ENCODE results near the gene FBXO41.

DNA sequence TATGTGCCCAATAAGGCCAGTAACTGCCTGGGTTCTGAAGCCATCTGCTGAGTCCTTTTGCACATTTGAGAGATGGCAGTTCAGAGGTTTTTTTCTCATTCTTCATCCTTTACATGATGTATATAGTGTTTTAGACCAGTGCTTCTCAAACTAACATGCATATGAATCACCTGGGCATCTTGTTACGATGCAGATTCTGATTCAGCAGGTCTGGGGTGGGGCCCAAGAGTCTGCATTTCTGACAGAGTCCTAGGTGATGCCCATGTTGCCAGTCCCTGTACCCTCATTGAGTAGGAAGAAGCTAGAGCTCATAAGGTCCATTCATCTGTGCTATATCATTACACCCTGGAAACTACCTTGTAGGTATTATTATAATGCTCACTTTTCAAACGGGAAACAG lies 66.5 kb downstream of the FBXO41 start:
- TF ChIP-seq POLR2A (IDR thresholded peaks at IDR 0.05): no peak
- TF ChIP-seq, protein P1, sequence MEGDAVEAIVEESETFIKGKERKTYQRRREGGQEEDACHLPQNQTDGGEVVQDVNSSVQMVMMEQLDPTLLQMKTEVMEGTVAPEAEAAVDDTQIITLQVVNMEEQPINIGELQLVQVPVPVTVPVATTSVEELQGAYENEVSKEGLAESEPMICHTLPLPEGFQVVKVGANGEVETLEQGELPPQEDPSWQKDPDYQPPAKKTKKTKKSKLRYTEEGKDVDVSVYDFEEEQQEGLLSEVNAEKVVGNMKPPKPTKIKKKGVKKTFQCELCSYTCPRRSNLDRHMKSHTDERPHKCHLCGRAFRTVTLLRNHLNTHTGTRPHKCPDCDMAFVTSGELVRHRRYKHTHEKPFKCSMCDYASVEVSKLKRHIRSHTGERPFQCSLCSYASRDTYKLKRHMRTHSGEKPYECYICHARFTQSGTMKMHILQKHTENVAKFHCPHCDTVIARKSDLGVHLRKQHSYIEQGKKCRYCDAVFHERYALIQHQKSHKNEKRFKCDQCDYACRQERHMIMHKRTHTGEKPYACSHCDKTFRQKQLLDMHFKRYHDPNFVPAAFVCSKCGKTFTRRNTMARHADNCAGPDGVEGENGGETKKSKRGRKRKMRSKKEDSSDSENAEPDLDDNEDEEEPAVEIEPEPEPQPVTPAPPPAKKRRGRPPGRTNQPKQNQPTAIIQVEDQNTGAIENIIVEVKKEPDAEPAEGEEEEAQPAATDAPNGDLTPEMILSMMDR (IDR thresholded peaks at IDR 0.05): no peak

Measured in suprapubic skin (tissue), 3 donors.